GM13977 (cell line): ENCODE data around the gene ZCCHC24.

ENCODE experiments used
- DNase-seq: peaks from one replicate; pipeline ENCODE4 v3.0.0; 2012; ENCODE audit warnings: low spot score
- in situ Hi-C: fragments of 300-500 bp; cut with MboI; formaldehyde crosslinking; loops from one replicate; pipeline ENCODE4 v1.12.0; 2022; ENCODE audit warnings: low sequenced_read_pairs, low pct_unique_long_range_greater_than_20kb, mixed read lengths, inconsistent platforms; ENCODE audit not compliant: unreplicated experiment
- TF ChIP-seq, protein P1 (sequence below): IDR thresholded peaks from 2 replicates; pipeline ENCODE4 v1.5.1; 2012; ENCODE audit warnings: mild to moderate bottlenecking, control low read depth; ENCODE audit not compliant: insufficient read depth; ENCODE audit errors: extremely low read depth, missing control alignments

ZCCHC24 gene

DNA sequence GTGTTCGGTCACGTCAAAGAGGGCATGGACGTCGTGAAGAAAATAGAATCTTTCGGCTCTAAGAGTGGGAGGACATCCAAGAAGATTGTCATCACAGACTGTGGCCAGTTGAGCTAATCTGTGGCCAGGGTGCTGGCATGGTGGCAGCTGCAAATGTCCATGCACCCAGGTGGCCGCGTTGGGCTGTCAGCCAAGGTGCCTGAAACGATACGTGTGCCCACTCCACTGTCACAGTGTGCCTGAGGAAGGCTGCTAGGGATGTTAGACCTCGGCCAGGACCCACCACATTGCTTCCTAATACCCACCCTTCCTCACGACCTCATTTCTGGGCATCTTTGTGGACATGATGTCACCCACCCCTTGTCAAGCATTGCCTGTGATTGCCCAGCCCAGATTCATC is 91.7 kb downstream of the ZCCHC24 start:
- TF ChIP-seq, protein P1, sequence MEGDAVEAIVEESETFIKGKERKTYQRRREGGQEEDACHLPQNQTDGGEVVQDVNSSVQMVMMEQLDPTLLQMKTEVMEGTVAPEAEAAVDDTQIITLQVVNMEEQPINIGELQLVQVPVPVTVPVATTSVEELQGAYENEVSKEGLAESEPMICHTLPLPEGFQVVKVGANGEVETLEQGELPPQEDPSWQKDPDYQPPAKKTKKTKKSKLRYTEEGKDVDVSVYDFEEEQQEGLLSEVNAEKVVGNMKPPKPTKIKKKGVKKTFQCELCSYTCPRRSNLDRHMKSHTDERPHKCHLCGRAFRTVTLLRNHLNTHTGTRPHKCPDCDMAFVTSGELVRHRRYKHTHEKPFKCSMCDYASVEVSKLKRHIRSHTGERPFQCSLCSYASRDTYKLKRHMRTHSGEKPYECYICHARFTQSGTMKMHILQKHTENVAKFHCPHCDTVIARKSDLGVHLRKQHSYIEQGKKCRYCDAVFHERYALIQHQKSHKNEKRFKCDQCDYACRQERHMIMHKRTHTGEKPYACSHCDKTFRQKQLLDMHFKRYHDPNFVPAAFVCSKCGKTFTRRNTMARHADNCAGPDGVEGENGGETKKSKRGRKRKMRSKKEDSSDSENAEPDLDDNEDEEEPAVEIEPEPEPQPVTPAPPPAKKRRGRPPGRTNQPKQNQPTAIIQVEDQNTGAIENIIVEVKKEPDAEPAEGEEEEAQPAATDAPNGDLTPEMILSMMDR, result no peak
- in situ Hi-C loops, result no loop called here
- no peak for DNase-seq

DNA sequence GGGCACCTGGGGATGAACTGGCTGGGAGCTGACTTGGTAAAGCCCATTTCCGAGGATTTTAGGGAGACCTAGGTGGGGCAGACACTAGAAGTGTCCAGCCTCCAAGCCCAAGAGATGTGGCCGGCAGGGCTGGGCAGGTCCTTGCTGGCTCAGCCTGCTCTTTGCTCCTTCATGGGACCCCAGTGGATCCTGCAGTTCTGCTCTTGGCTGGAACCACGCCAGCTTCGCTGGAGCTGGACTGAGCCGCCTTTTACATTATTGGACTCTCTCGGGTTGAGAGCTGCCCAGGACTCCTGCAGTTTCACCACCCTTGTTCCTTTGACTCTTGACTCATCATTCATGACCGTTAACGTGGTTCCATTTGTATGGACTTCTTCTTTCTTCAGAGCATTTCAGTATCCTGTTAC is 92.4 kb downstream of the ZCCHC24 start:
- DNase-seq, result no peak
- in situ Hi-C loops, result no loop called here
- TF ChIP-seq, protein P1, result no peak

DNA sequence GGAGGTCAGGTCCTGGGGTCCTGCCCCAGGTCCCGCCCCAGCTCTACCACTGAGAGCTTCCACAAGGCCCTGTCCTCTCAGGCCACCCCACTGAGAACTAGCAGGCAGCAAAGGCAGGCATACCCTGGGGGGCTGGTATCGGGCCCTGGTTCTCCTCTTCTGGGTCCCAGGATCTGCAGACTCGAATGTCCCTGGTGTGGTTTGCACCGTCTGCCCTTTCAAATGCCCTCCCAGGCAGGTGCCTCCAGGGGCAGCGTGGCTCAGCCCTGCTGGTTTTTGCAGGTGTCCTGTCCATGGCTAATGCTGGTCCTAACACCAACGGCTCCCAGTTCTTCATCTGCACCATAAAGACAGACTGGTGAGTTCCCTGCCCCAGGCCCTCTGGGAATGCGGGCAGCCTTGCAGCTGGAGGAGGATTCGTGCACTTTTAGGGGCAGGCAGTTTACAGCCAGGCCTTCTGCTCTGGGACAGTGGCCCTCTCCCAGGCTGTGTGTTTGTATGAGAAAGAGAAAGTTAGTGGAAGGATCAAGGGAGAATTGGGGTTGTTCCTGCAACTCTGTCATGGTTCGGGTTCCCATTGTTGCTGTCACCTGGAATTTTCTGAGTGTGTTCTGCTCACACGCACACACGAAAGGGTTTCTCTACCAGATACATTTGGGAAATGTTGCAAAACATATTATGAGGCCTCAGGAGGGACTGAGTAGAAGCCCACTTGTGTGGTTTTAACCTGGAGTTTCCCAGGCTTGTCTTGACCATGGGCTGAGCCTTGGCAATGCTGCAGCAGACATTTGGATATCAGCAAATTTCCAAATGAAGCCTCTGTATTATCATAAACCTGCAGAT is 93.2 kb downstream of the ZCCHC24 start:
- TF ChIP-seq, protein P1, result no peak
- no peak for DNase-seq
- in situ Hi-C loops, result no loop called here

DNA sequence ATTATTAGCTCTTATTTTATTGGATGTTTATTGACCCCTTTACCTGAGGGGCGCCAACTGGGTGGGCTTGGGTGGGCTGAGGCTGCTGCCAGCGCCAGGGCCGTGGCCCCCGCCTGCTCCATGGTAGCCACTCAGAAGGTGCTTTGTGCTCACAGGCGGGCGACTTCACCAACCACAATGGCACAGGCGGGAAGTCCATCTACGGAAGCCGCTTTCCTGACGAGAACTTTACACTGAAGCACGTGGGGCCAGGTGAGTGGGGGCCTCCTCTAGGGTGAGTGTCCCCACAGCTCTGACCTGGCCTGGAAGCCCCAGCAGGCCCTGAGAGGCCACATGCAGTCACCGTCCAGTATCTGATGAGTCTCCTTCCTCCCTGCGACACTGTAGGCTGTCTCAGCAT is 94.1 kb downstream of the ZCCHC24 start:
- DNase-seq, result no peak
- in situ Hi-C loops, result no loop called here
- TF ChIP-seq, protein P1, result no peak

DNA sequence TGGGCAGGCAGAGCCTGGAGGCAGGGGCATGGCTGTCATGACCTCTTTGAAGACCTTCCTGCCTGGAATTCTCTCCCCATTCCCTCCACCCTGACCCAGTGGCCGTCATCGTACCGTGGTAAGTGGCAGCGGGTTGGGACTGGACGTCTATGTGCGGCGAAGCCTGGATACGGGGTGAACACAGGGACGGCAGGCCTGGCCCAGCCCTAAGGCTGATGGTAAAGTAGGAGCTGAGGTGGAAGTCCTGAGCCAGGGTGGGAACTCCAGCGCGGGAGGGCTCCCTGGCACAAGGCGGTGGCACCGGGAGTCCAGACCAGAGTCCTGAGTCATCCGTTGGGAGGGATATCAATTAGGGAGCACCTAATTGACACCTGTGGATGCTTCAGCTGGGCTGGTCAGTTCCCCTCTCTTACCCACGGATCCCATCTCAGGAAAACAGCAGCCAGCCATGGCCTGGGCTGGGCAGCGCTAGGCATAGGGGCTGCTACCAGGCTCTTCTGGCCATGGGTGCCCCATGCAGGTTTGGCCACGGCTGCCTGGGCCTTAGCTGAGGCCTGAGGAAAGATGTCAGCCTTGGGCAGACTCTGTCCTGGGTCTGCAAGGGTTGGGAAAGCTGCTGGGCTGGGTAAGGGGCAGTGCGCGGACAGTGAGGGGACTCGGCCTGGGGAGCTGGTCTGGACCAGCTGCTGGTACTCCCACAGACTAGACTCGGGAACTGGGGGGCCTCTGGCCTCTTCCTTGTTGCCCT is 94.8 kb downstream of the ZCCHC24 start:
- TF ChIP-seq, protein P1, result no peak
- DNase-seq, result no peak
- in situ Hi-C loops, result no loop called here

DNA sequence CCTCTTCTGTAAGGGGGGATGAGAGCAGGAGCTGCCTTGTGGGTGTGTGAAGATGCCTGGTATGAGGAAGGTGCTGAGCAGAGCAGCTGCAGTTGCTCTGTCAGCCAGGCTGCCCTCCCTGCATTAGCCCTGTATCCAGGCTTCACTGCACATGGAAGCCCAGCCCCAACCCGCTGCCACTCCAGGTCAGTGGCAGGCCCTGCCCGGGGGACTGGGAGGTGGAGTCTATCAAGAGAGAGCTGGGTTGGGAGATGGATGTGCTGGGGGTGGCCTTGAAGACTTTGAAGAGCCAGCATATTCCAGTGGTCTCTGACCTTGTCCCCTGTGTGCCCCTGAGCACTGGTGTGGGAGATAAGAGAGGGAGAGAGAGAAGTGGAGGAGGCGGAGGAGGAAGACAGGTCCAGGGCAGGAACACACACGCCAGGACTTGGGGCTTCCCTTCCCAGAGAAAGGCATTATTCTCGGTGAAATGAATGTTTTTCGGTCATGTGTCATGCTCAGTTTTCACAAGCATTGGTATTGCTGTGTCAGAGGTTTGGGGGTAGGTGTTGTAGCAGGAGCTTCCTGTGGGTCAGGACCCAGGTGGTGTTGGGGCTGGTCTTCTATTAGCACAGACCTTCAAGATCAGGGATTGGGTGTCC is 95.5 kb downstream of the ZCCHC24 start:
- TF ChIP-seq, protein P1, result no peak
- no peak for DNase-seq
- in situ Hi-C loops, result no loop called here
